HepG2 (cell line): ENCODE measurements around the gene RGSL1. TPM values are rescaled to one million over a fixed set of nuclear protein-coding genes. Genes with fewer than 3 reads are reported as not detected.

Experiments used
- ATAC-seq: fragments of 200-7000 bp; cut with Tn5 transposase; 3 replicates; pipeline ENCODE4 v1.9.1; 2020; ENCODE audit warnings: mild to moderate bottlenecking, moderate library complexity
- BruUV-seq: library from RNA; stranded (reverse); fragments of 400-500 nt; replicated peaks from 2 replicates; lab custom pipeline; 2021; lab: Mats Ljungman, UMichigan
- CTCF ChIA-PET: fragments of 300-600 bp; formaldehyde crosslinking; extraction: SDS; loops from one replicate; lab custom pipeline; 2021; ENCODE audit warnings: low total read pairs, inconsistent platforms, low intra/inter-chr PET ratio; lab: Yijun Ruan, JAX
- POLR2A ChIA-PET: fragments of 350-600 bp; sonication (Branson Sonifier 250); formaldehyde crosslinking; loops from one replicate; lab custom pipeline; 2020; ENCODE audit warnings: antibody characterized with exemption, inconsistent platforms; lab: Yijun Ruan, JAX
- DNase-seq: peaks from one replicate; pipeline ENCODE4 v3.0.0-alpha.2; 2015; ENCODE audit warnings: low spot score
- FAIRE-seq: peaks from 3 replicates; lab custom pipeline; 2011; peaks lifted over from hg19 to GRCh38; lab: Jason Lieb, UNC
- H2AFZ ChIP-seq: one replicate; pipeline ENCODE4 v1.6.1; 2011; ENCODE audit warnings: low read length, inconsistent platforms
- H3K27ac ChIP-seq: fragments of 300-600 bp; 3 replicates; pipeline ENCODE4 v1.8.0; 2011; ENCODE audit warnings: mixed run types, mild to moderate bottlenecking, mixed read lengths, low read length, inconsistent platforms; ENCODE audit not compliant: insufficient read depth; ENCODE audit errors: extremely low read length
- H3K27me3 ChIP-seq, 2 experiments: fragments of 200-600 bp in 1 of 2; 2 replicates in 1 of 2; 3 replicates in 1 of 2; pipeline versions ENCODE4 v1.6.0 to v1.8.0; 2011; ENCODE audit warnings: low read length in 2 of 2, mild to moderate bottlenecking in 2 of 2, moderate library complexity in 2 of 2, inconsistent platforms in 1 of 2; ENCODE audit not compliant: insufficient read depth in 2 of 2, control insufficient read depth in 1 of 2
- H3K36me3 ChIP-seq, 2 experiments: fragments of 200-600 bp in 1 of 2; replicated peaks in 1 of 2; 2 replicates in 1 of 2; 3 replicates in 1 of 2; pipeline versions ENCODE4 v1.5.1 to v1.8.0; 2011; ENCODE audit warnings: low read length in 2 of 2, inconsistent platforms in 1 of 2; ENCODE audit not compliant: insufficient read depth in 2 of 2, control insufficient read depth in 1 of 2
- H3K4me1 ChIP-seq: 2 replicates; pipeline ENCODE4 v1.5.1; 2012; ENCODE audit warnings: low read length, inconsistent platforms; ENCODE audit not compliant: insufficient read depth
- H3K4me2 ChIP-seq: 2 replicates; pipeline ENCODE4 v1.6.0; 2011; ENCODE audit warnings: low read depth, low read length, inconsistent platforms
- H3K4me3 ChIP-seq, 3 experiments: fragments of 200-600 bp in 1 of 3; sonication (generic), shearing (Covaris generic) in 1 of 3; replicated peaks in 1 of 3; 2 replicates each; pipeline ENCODE4 v1.5.1; 2011 to 2016; ENCODE audit warnings: low read length in 3 of 3, inconsistent platforms in 2 of 3, low read depth in 2 of 3, mild to moderate bottlenecking in 2 of 3, control low read depth in 1 of 3, mixed read lengths in 1 of 3; ENCODE audit not compliant: insufficient read depth in 1 of 3
- H3K79me2 ChIP-seq: one replicate; pipeline ENCODE4 v1.6.1; 2011; ENCODE audit warnings: low read length, inconsistent platforms; ENCODE audit not compliant: insufficient read depth
- H3K9ac ChIP-seq: 2 replicates; pipeline ENCODE4 v1.6.0; 2011; ENCODE audit warnings: mild to moderate bottlenecking, low read depth, low read length, inconsistent platforms; ENCODE audit not compliant: insufficient read depth
- H3K9me3 ChIP-seq: 2 replicates; pipeline ENCODE4 v1.5.1; 2012; ENCODE audit warnings: mild to moderate bottlenecking, low read length
- H4K20me1 ChIP-seq: 2 replicates; pipeline ENCODE4 v1.6.0; 2011; ENCODE audit warnings: inconsistent platforms, mild to moderate bottlenecking, low read length, moderate library complexity; ENCODE audit not compliant: insufficient read depth
- AGO2 ChIP-seq: fragments of 200-400 bp; formaldehyde crosslinking; optimal IDR thresholded peaks from 2 replicates; pipeline ENCODE3; 2017; ENCODE audit warnings: mild to moderate bottlenecking, low read depth, low read length, moderate library complexity
- CREB1 ChIP-seq, 2 experiments: fragments of 450-650 bp in 1 of 2; IDR thresholded peaks; 2 replicates each; pipeline ENCODE4 v1.6.1; 2016 to 2017; ENCODE audit warnings: control low read depth in 1 of 2, mild to moderate bottlenecking in 1 of 2, missing compliant biosample characterization in 1 of 2, missing genetic modification characterization in 1 of 2
- FOXA3 ChIP-seq: IDR thresholded peaks from 2 replicates; pipeline ENCODE4 v1.6.1; 2016; ENCODE audit warnings: missing genetic modification reagents, missing compliant biosample characterization
- GABPB1 ChIP-seq: IDR thresholded peaks from 2 replicates; pipeline ENCODE4 v1.6.1; 2016; ENCODE audit warnings: mild to moderate bottlenecking, missing genetic modification reagents, moderate library complexity, missing compliant biosample characterization
- IRF2 ChIP-seq: IDR thresholded peaks from 2 replicates; pipeline ENCODE4 v1.6.1; 2018; ENCODE audit warnings: missing genetic modification reagents, missing compliant biosample characterization
- PHF20 ChIP-seq: sonication (generic); formaldehyde crosslinking; IDR thresholded peaks from 2 replicates; pipeline ENCODE4 v1.5.0; 2020; ENCODE audit warnings: mild to moderate bottlenecking, missing genetic modification reagents
- POLR2A ChIP-seq, 2 experiments: IDR thresholded peaks; 2 replicates each; pipeline ENCODE4 v1.6.1; 2011; ENCODE audit warnings: low read depth in 2 of 2, low read length in 2 of 2, mild to moderate bottlenecking in 1 of 2, moderate library complexity in 1 of 2; ENCODE audit not compliant: insufficient read depth in 1 of 2
- SIX1 ChIP-seq: sonication (generic); formaldehyde crosslinking; IDR thresholded peaks from 2 replicates; pipeline ENCODE4 v1.4.0; 2020; ENCODE audit warnings: missing genetic modification reagents, borderline replicate concordance
- SOX5 ChIP-seq: IDR thresholded peaks from 2 replicates; pipeline ENCODE4 v1.6.1; 2016; ENCODE audit warnings: borderline replicate concordance
- XRCC5 ChIP-seq: fragments of 200-400 bp; formaldehyde crosslinking; optimal IDR thresholded peaks from 2 replicates; pipeline ENCODE3; 2017; ENCODE audit warnings: mild to moderate bottlenecking, low read length
- ZFY ChIP-seq: sonication (generic); formaldehyde crosslinking; IDR thresholded peaks from 2 replicates; pipeline ENCODE4 v1.4.0; 2020; ENCODE audit warnings: missing genetic modification reagents
- ZNF350 ChIP-seq: sonication (generic); formaldehyde crosslinking; IDR thresholded peaks from 2 replicates; pipeline ENCODE4 v1.4.0; 2020; ENCODE audit warnings: mild to moderate bottlenecking, low read depth, missing genetic modification reagents, borderline replicate concordance
- ZNF383 ChIP-seq: sonication (generic); formaldehyde crosslinking; IDR thresholded peaks from 2 replicates; pipeline ENCODE4 v1.4.0; 2020; ENCODE audit warnings: missing genetic modification reagents, mild to moderate bottlenecking, borderline replicate concordance
- ZNF446 ChIP-seq: sonication (generic); formaldehyde crosslinking; IDR thresholded peaks from 2 replicates; pipeline ENCODE4 v1.5.0; 2020; ENCODE audit warnings: mild to moderate bottlenecking, missing genetic modification reagents
- ZNF781 ChIP-seq: sonication (generic); formaldehyde crosslinking; IDR thresholded peaks from 2 replicates; pipeline ENCODE4 v1.5.1; 2020; ENCODE audit warnings: borderline replicate concordance, mild to moderate bottlenecking, missing genetic modification reagents; ENCODE audit errors: not compliant biosample characterization
- WGBS: methylation state at CpG from one replicate; pipeline ENCODE4 v1.1.6; 2017; ENCODE audit warnings: low lambda C conversion rate; 5-methylcytosine and 5-hydroxymethylcytosine counted together
- in situ Hi-C: cut with HindIII; loops from 2 replicates; pipeline ENCODE4 v1.10.0; 2017; ENCODE audit warnings: low pct_unique_long_range_greater_than_20kb; ENCODE audit not compliant: extremely low pct_ligation_motif_present
- intact Hi-C: fragments of 100-400 bp; cut with micrococcal nuclease; formaldehyde crosslinking; loops from one replicate; pipeline ENCODE4 v1.10.0; 2022; ENCODE audit not compliant: unreplicated experiment
- polyA plus RNA-seq, 8 experiments: library from polyadenylated mRNA; depleted of rRNA in 3 of 8; stranded (reverse) in 7 of 8; unstranded in 1 of 8; fragments of >200 nt; fragmentation: Illumina TruSeq in 4 of 8; extraction: Trizol in 4 of 8; gene quantifications; 2 replicates each; pipeline versions ENCODE4 v1.2.1 to v1.2.3, GENCODE V29; 2011 to 2016; ENCODE audit warnings: low read depth in 4 of 8, missing spikeins in 1 of 8, mixed read lengths in 1 of 8; ENCODE audit not compliant: insufficient read depth in 1 of 8
- total RNA-seq, 5 experiments: library from RNA; depleted of rRNA; stranded (reverse); fragments of >200 nt; fragmentation: Illumina TruSeq; extraction: Trizol; gene quantifications; 2 replicates each; pipeline ENCODE4 v1.2.3, GENCODE V29; 2016; ENCODE audit warnings: low read depth in 1 of 5
- TF ChIP-seq, protein P1 (sequence below): sonication (generic); formaldehyde crosslinking; conservative IDR thresholded peaks from 2 replicates; pipeline ENCODE4 v1.8.1; 2023; ENCODE audit warnings: missing genetic modification reagents

The RGSL1 gene
- total and polyA plus RNA-seq, 2 of the 13 experiments (the other 11 are each of a cell fraction or from before 2014, with no cell fraction given): not detected

DNA sequence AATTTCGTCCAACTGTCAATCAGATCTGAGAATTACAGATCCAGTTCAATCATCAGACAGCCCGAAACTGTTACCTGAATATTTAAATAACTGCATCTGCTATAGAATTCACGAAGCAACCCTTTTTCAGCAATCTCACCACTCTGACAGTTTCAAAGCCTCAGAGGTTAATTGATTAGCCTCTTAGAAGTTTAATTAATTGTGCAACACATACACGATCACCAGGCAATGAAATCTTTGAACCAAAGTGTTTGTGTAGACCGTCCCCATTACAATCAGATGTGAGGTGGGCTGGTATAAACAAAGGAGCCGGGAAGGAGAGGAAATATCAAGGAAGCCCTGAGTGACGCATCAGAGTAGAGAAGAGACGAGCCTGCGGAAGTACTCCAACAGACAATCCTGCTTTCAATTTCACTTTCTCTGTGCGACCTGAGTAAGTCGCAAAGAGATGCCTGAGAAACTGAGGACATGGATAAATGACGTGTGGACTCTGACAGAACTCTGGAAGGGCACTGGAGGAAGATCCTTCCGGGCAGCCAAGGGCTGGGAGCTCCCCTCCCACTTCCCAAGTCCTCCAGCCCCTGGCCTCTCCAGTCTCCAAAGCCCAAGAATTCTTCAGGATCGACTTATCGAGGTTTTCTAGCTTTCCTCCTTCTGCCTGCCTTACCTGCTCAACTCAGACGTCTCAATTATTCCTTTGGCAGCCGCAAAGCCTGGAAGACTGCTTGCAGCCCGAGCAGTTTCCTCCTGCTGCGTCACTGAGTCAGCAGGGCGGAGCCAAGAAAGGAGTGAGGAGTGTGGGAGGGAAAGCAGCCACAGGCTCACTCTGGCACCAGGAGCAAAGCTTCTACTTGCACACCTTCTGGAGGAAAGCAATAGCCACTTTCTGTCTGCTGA, 138.8 kb downstream of the RGSL1 start, which contains the start of gene RNASEL:
Gene RNASEL (minus strand): TSS at position 757 of the 897 bp plus-strand sequence. CDS start 2,450 bp downstream, outside the sequence.
- Histone ChIP-seq H3K27ac (no peak within 1 kb of the TSS), H3K36me3 (no peaks in the 10 kb centered on the region), H3K9me3 (no peaks in the 10 kb centered on the region), H3K4me3 (peak within 1 kb of the TSS; percentile 51 to 67 (median 51)), H2AFZ (peak within 1 kb of the TSS; percentile 60), H3K27me3 (no peaks in the 10 kb centered on the region; a peak in 1 of 5 replicates), H3K4me2 (peak within 1 kb of the TSS; percentile 73), H3K4me1 (peaks cover 9% of the 10 kb centered on the region), H3K79me2 (no peaks in the 10 kb centered on the region), H4K20me1 (no peaks in the 10 kb centered on the region), H3K9ac (0 out of 2 replicates have a peak within 1 kb of the TSS, but pooled peaks have one; percentile 23)
- BruUV-seq: no TSS peak
- intact Hi-C loops (no loop called here), in situ Hi-C loops (no loop called here)
- no peak for TF ChIP-seq FOXA3 (CRISPR knock-in tag)
- no peak for TF ChIP-seq XRCC5
- no peak for TF ChIP-seq POLR2A (IDR thresholded peaks at IDR 0.05; ENCODE audit: insufficient read depth in 1 of 2, low read depth in 2 of 2, low read length in 2 of 2)
- peak; percentile 30; the same call in 1 of the 2 replicates for TF ChIP-seq GABPB1 (CRISPR knock-in tag)
- TF ChIP-seq ZNF446 (CRISPR knock-in tag): no peak
- peak; percentile 70 for TF ChIP-seq IRF2 (CRISPR knock-in tag)
- no peak for TF ChIP-seq SIX1 (CRISPR knock-in tag)
- TF ChIP-seq ZFY (CRISPR knock-in tag): no peak
- no peak for TF ChIP-seq AGO2
- TF ChIP-seq ZNF350 (CRISPR knock-in tag): peak; percentile 31; the same call in 1 of the 2 replicates
- TF ChIP-seq ZNF781 (CRISPR knock-in tag): no peak
- no peak for TF ChIP-seq SOX5
- 0 out of 2 replicates have a peak, but pooled peaks have one; percentile 13 for TF ChIP-seq CREB1 (IDR thresholded peaks at IDR 0.05)
- no peak for TF ChIP-seq CREB1 (CRISPR knock-in tag; IDR thresholded peaks at IDR 0.05)
- TF ChIP-seq PHF20: peak; percentile 22; the same call in 1 of the 2 replicates
- TF ChIP-seq, protein P1, sequence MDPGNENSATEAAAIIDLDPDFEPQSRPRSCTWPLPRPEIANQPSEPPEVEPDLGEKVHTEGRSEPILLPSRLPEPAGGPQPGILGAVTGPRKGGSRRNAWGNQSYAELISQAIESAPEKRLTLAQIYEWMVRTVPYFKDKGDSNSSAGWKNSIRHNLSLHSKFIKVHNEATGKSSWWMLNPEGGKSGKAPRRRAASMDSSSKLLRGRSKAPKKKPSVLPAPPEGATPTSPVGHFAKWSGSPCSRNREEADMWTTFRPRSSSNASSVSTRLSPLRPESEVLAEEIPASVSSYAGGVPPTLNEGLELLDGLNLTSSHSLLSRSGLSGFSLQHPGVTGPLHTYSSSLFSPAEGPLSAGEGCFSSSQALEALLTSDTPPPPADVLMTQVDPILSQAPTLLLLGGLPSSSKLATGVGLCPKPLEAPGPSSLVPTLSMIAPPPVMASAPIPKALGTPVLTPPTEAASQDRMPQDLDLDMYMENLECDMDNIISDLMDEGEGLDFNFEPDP (CRISPR knock-in tag): no peak
- TF ChIP-seq ZNF383 (CRISPR knock-in tag): no peak
- peak; percentile 57 for ATAC-seq
- ChIA-PET CTCF (no interaction called here), POLR2A (no interaction called here)
- no peak for FAIRE-seq
- 14% methylated on average over 19 of the region's 20 CpGs for WGBS
- DNase-seq: no peak
